ENCODE measurements around the gene ACSM3.
A peak's percentile ranks its signal among the peaks of the same experiment; 100 is the strongest.
"Not testable (repeated sequence)": the region's sequence is repeated elsewhere in the genome, so short reads cannot be mapped to it uniquely, and the experiment has no call there.

The ACSM3 gene

GRCh38 chr16:20763461-20764232 is at the start of gene ACSM3:
TSS of gene ACSM3 (plus strand) at chr16:20764014. CDS start at chr16:20770035, 6,021 bp downstream.
- TF ChIP-seq POLR2A (IDR thresholded peaks at IDR 0.05; ENCODE audit: extremely low read depth, insufficient read length), result peak; percentile 17
- TF ChIP-seq CTCF (IDR thresholded peaks at IDR 0.05; ENCODE audit: low read depth, low read length), result no peak
- TF ChIP-seq MAX (IDR thresholded peaks at IDR 0.05; ENCODE audit: low read depth, low read length), result peak; percentile 76; the same call in 1 of the 2 replicates
- peak; percentile 61; the same call in 1 of the 2 replicates for TF ChIP-seq MYC (IDR thresholded peaks at IDR 0.05; ENCODE audit: low read depth, low read length)

GRCh38 chr16:20717718-20718117 is 46.1 kb upstream of the ACSM3 start:
- H3K4me3 ChIP-seq (ENCODE audit: low read depth, low read length); DNase-seq (ENCODE audit: low read depth): not testable (repeated sequence)

More at GRCh38 chr16:20763461-20764232, at the start of gene ACSM3:
- peak; percentile 65 for DNase-seq (ENCODE audit: low read depth)
- no peak within 1 kb of the TSS for H3K4me3 ChIP-seq (ENCODE audit: low read depth, low read length)

GRCh38 chr16:20720251-20720650 is 43.6 kb upstream of the ACSM3 start:
- TF ChIP-seq CTCF (IDR thresholded peaks at IDR 0.05; ENCODE audit: low read depth, low read length) (no peak), POLR2A (IDR thresholded peaks at IDR 0.05; ENCODE audit: extremely low read depth, insufficient read length) (no peak), MAX (IDR thresholded peaks at IDR 0.05; ENCODE audit: low read depth, low read length) (no peak), MYC (IDR thresholded peaks at IDR 0.05; ENCODE audit: low read depth, low read length) (no peak)
- H3K4me3 ChIP-seq (ENCODE audit: low read depth, low read length), result no peak overlapping the region
- no peak for DNase-seq (ENCODE audit: low read depth)

- TF ChIP-seq CTCF (IDR thresholded peaks at IDR 0.05; ENCODE audit: low read depth, low read length) (no peak), MAX (IDR thresholded peaks at IDR 0.05; ENCODE audit: low read depth, low read length) (no peak)
- no peak for DNase-seq (ENCODE audit: low read depth)
- no peak overlapping the region for H3K4me3 ChIP-seq (ENCODE audit: low read depth, low read length)
Measured at GRCh38 chr16:20726661-20727060, 37.2 kb upstream of the ACSM3 start.

GRCh38 chr16:20727181-20727580 is 36.6 kb upstream of the ACSM3 start:
- TF ChIP-seq CTCF (IDR thresholded peaks at IDR 0.05; ENCODE audit: low read depth, low read length) (no peak), MAX (IDR thresholded peaks at IDR 0.05; ENCODE audit: low read depth, low read length) (no peak), POLR2A (IDR thresholded peaks at IDR 0.05; ENCODE audit: extremely low read depth, insufficient read length) (no peak), MYC (IDR thresholded peaks at IDR 0.05; ENCODE audit: low read depth, low read length) (no peak)
- no peak overlapping the region for H3K4me3 ChIP-seq (ENCODE audit: low read depth, low read length)
- no peak for DNase-seq (ENCODE audit: low read depth)

- no peak overlapping the region for H3K4me3 ChIP-seq (ENCODE audit: low read depth, low read length)
- no peak for TF ChIP-seq POLR2A (IDR thresholded peaks at IDR 0.05; ENCODE audit: extremely low read depth, insufficient read length)
- no peak for TF ChIP-seq CTCF (IDR thresholded peaks at IDR 0.05; ENCODE audit: low read depth, low read length)
- TF ChIP-seq MAX (IDR thresholded peaks at IDR 0.05; ENCODE audit: low read depth, low read length), result no peak
- no peak for TF ChIP-seq MYC (IDR thresholded peaks at IDR 0.05; ENCODE audit: low read depth, low read length)
- DNase-seq (ENCODE audit: low read depth), result no peak
Measured at GRCh38 chr16:20729141-20729540, 34.7 kb upstream of the ACSM3 start.

Measured in NB4 (cell line).